ENCODE data around the gene FHAD1.

Gene FHAD1

GRCh38 chr1:15326691-15327588, 79.9 kb downstream of the FHAD1 start:
- no peak for DNase-seq (ENCODE audit: low read depth in 2 of 2)

GRCh38 chr1:15328351-15329103, 81.5 kb downstream of the FHAD1 start:
- no peak for DNase-seq (ENCODE audit: low read depth in 2 of 2)

DNA sequence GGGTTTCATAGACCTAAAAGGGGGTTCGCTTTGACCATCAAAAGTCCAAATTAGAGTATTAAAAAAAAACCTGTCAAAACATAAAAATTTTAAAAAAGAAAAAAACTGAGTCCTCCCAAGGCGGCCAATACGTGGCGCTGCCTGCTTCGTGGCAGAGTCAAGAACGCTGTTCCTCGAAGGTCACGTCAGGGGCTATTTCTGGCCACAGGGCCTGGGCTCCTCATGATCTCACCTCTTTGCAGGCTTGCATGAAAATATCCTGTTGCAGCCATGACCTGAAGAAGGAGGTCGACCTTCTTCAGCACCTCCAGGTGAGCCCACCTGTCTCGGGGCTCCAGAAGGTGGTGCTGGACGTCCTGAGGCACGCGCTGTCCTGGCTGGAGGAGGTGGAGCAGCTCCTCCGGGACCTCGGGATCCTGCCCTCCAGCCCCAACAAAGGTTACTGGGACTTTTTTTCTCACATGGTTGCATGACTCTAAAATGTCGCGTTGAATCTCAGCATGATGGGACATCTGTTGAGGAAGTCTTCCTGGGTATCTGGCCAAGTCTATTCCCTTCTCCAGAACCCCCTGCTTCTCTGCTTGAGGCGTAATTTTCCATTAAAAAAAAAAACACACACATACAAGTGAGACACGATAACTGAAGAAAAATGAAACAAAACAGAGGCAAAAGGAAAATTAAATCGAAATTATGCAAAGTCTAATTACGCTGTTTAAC, 82.2 kb downstream of the FHAD1 start:
- DNase-seq (ENCODE audit: low read depth in 2 of 2) = no peak

- DNase-seq (ENCODE audit: low read depth in 2 of 2) = no peak
Observed at GRCh38 chr1:15330028-15330427, 83.0 kb downstream of the FHAD1 start.

GRCh38 chr1:15331180-15331579, 84.2 kb downstream of the FHAD1 start:
- no peak for DNase-seq (ENCODE audit: low read depth in 2 of 2)

DNA sequence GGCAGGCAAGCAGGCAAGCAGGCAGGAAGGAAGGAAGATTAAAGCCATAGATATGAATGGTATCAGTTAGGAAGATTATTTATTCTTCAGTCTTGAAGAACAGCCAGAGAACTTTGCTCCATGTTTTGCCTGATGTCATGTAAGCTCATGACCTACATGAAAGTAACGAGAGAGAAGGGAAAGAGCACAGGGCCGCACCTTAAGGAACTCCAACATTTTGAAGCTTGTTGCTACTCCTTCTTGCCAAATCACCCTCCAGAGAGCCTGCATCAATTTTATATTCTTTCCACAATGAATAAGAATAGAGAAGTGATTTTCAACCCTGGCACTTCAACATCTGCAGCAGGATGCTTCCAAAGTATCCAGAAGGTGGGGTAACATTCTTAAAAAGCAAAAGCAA, 84.7 kb downstream of the FHAD1 start:
- DNase-seq (ENCODE audit: low read depth in 2 of 2) = no peak

- DNase-seq (ENCODE audit: low read depth in 2 of 2) = no peak
Observed at GRCh38 chr1:15332525-15332924, 85.5 kb downstream of the FHAD1 start.

DNA sequence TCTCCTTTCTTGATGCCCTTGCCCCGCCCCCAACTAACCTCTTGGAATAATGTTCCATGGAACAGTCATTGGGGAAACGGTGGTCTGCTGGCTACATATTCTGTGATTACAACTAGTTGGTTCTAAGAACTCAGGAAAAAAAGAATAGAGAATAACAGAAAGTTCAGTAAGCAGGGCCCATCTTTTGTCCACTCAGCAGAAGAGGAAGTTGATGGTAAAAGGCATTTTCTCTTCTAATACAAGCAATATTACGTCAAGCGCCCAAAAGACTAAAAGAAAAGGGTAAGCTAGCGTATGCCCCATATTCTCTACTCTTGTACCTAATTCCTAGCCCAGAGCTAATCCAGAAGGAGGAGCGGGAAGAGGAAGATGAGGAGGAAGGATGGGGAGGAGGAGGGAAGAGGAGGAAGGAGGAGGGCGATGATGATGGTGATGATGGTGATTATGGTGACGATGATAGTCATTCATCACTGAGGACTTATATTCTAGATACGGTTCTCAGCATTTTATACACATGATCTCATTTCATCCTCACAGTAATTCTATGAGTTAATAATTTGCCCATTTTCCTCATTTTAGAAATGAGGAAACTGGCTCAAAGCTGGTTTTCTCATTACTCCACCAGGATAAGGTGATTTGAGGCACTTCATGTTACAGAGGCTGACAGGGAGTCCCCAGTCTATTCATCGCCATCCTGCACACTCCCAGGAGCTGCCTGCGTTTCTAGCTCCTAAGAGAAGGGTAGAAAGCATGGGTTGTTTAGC, 86.1 kb downstream of the FHAD1 start:
- DNase-seq (ENCODE audit: low read depth in 2 of 2) = no peak

DNA sequence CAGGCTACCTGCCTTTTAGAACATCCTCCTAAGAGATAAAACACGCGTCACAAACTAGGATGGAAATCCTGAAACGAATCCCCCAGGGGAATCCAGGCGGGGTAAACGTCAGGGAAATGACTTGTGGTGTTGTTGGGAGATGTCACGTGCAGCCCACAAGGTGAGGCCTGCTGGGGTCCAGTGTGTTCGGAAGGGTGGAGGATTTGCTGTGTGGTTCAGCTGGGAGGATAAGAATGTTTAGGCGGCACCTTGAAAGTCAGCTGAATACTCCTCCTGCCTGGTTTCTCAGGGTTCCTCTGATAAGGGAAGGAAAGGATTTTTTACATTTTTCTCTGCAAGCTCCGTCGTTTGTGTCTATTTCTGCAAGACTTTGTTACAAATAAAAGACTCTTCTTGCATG, 88.0 kb downstream of the FHAD1 start:
- no peak for DNase-seq (ENCODE audit: low read depth in 2 of 2)

GRCh38 chr1:15336866-15337265, 89.8 kb downstream of the FHAD1 start:
- no peak for DNase-seq (ENCODE audit: low read depth in 2 of 2)

- no peak for DNase-seq (ENCODE audit: low read depth in 2 of 2)
Observed at GRCh38 chr1:15337656-15338402, 90.8 kb downstream of the FHAD1 start.

- no peak for DNase-seq (ENCODE audit: low read depth in 2 of 2)
Observed at GRCh38 chr1:15339570-15339969, 92.5 kb downstream of the FHAD1 start.

GRCh38 chr1:15341228-15341627, 94.2 kb downstream of the FHAD1 start:
- no peak for DNase-seq (ENCODE audit: low read depth in 2 of 2)

DNA sequence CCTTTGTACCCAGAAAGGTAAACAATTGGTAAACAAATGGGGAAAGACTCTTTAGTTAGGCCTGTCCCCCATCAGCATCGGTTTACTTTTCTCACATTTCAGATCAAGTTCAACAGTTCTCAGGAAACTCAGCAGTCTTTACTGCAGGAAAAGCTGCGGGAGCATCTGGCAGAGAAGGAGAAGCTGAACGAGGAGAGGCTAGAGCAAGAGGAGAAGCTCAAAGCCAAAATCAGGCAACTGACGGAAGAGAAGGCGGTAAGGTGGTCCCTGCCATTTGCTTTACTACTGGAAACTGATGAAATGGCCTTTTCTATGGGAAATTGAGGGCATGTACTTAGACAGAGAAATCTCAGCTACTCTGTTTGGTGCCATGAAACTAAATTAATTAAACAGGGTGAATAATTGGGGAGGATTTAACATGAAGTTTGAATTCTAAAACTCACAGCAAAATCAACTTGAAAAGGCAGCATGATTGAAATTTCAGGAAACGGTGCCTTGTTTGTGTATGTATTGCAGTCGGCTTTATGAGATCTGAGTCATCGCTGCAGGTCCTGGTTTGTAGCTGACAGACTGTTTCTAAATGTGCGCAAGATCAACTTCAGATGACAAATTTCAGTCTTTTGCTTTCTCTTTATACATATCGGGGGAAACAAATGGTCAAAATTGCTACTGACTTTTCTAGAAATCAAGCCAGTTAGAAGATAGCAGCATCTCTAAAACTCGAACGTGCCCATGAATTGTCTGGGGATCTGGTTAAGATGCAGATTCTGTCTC, 94.8 kb downstream of the FHAD1 start:
- DNase-seq (ENCODE audit: low read depth in 2 of 2) = no peak

- no peak for DNase-seq (ENCODE audit: low read depth in 2 of 2)
Observed at GRCh38 chr1:15342408-15342967, 95.5 kb downstream of the FHAD1 start.

- no peak for DNase-seq (ENCODE audit: low read depth in 2 of 2)
Observed at GRCh38 chr1:15343099-15343498, 96.1 kb downstream of the FHAD1 start.

GRCh38 chr1:15343729-15344128, 96.7 kb downstream of the FHAD1 start:
- DNase-seq (ENCODE audit: low read depth in 2 of 2) = no peak

DNA sequence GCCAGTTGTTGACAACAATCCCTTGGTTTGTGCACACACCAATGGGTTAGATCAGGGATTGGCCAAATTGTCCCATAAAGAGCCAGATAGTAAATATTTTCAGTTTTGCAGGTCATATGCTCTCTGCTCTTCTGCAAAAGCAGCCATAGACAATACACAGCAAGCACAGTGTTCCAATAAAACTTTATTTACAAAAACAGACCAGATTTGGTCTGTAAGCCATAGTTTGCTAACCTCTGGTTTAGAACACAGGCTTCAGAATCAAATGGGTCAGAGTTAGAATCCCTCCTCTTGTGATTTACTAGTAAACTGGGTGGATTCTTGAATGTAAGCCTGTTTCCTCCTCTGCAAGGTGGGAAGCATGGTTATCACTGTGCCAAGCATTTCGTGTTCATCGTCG, 97.4 kb downstream of the FHAD1 start:
- no peak for DNase-seq (ENCODE audit: low read depth in 2 of 2)

GRCh38 chr1:15344800-15345704, 98.0 kb downstream of the FHAD1 start:
- no peak for DNase-seq (ENCODE audit: low read depth in 2 of 2)
